ENCODE results near the gene TNS2.
A peak's percentile ranks its signal among the peaks of the same experiment; 100 is the strongest.
"Not testable (repeated sequence)": the region's sequence is repeated elsewhere in the genome, so short reads cannot be mapped to it uniquely, and the experiment has no call there.

The TNS2 gene, protein sequence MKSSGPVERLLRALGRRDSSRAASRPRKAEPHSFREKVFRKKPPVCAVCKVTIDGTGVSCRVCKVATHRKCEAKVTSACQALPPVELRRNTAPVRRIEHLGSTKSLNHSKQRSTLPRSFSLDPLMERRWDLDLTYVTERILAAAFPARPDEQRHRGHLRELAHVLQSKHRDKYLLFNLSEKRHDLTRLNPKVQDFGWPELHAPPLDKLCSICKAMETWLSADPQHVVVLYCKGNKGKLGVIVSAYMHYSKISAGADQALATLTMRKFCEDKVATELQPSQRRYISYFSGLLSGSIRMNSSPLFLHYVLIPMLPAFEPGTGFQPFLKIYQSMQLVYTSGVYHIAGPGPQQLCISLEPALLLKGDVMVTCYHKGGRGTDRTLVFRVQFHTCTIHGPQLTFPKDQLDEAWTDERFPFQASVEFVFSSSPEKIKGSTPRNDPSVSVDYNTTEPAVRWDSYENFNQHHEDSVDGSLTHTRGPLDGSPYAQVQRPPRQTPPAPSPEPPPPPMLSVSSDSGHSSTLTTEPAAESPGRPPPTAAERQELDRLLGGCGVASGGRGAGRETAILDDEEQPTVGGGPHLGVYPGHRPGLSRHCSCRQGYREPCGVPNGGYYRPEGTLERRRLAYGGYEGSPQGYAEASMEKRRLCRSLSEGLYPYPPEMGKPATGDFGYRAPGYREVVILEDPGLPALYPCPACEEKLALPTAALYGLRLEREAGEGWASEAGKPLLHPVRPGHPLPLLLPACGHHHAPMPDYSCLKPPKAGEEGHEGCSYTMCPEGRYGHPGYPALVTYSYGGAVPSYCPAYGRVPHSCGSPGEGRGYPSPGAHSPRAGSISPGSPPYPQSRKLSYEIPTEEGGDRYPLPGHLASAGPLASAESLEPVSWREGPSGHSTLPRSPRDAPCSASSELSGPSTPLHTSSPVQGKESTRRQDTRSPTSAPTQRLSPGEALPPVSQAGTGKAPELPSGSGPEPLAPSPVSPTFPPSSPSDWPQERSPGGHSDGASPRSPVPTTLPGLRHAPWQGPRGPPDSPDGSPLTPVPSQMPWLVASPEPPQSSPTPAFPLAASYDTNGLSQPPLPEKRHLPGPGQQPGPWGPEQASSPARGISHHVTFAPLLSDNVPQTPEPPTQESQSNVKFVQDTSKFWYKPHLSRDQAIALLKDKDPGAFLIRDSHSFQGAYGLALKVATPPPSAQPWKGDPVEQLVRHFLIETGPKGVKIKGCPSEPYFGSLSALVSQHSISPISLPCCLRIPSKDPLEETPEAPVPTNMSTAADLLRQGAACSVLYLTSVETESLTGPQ (N-terminal part only)

DNA sequence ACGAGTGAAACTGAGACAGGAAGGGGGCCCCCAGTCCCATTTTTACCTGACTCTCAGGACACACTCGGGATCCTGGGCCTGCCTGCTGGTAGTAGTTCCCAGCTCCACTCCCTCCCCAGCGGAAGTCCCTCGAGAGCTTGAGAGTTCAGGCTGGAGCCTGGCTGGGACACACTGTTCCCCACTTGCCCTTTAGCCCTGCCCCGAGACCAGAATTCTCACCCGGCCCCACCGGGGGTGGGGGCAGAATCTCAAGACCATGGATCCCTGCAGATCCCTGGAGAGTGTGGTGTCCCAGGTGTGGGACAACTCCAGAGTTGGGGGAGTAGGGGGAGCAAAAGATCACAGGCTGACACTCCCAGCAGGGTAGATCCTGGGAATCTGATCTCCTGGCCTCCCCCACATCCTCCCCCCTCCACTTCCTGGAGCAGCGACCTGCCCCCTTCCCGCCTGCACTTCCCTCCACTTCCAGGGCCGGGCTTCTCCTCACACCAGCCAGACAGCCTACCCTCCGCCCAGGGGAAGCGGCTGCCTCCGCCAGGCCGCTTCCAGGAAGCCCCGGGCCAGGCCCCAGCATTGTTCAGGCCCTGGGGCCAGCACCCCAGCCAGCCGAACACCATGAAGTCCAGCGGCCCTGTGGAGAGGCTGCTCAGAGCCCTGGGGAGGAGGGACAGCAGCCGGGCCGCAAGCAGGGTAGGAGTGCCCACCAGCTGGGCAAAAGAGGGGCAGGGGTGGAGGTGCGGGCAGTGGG is at the start of gene TNS2:
TSS of gene TNS2 (plus strand) at position 495 of the 748 bp plus-strand sequence. CDS start at position 616, 121 bp downstream.
- DNase-seq (ENCODE audit: low spot score) = peak; percentile 61
- FAIRE-seq = no peak

DNA sequence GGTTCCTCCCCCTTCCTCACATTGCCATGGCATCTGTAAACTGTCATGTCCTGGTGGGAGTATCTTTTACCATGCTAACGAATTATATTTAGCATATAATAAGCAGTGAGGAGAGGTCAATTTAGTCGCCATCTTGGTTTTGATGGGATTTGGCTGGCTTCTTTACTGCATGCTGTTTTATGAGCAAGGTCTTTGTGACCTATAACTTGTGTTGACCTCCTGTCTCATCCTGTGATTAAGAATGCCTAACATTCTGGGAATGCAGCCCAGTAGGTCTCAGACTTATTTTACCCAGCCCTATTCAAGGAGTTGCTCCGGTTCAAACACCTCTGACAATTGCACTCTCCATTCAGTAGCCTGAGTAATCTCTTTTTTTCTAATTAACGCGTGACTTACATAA is 45.7 kb upstream of the TNS2 start:
- FAIRE-seq (no peak), DNase-seq (ENCODE audit: low spot score) (no peak)

DNA sequence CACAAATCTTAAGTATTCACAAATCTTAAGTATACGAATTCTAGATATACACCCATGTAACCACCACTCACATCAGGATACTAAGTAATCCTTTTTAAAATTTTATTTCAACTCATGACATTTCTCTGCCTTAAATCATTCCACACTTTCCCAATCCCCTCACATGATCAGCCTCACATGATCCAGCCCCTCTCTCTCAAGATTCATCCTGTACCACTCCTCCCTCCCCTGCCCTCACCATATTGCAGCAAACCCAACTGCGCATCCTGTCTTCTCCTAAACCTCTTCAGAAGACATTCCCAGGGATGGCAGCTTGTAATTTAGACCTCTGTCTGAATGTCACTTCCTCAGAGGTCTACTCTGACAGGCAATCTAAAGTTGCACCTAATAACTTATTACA is 45.3 kb upstream of the TNS2 start:
- no peak for FAIRE-seq
- DNase-seq (ENCODE audit: low spot score) = no peak

DNA sequence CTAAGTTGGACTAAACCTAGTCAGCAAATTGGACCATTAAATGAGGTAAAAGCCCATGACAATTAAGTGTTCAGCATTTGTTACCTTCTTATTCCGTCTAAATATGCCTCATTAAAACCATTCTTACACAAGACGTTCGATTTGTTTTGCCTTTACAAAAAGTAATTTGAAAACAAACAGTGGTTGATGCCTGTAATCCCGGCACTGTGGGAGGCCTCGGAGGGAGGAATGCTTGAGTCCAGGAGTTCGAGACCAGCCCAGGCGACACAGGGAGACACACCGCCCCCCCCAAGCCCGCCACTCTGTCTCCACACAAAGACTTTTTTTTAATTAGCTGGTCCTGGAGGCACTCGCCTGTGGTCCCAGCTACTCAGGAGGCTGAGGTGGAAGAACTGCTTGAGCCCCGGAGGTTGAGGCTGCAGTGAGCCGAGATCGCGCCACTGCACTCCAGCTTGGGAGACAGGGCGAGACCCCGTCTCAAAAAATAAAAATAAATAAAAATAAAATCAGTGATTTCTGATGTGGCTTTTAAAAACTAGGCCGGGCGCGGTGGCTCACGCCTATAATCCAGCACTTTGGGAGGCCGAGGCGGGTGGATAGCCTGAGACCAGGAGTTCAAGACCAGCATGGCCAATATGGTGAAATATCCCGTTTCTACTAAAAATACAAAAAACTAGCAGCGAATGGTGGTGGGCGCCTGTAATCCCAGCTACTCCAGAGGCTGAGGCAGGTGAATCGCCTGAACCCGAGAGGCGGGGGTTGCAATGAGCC is 44.5 kb upstream of the TNS2 start:
- FAIRE-seq (no peak), DNase-seq (ENCODE audit: low spot score) (no peak)

DNA sequence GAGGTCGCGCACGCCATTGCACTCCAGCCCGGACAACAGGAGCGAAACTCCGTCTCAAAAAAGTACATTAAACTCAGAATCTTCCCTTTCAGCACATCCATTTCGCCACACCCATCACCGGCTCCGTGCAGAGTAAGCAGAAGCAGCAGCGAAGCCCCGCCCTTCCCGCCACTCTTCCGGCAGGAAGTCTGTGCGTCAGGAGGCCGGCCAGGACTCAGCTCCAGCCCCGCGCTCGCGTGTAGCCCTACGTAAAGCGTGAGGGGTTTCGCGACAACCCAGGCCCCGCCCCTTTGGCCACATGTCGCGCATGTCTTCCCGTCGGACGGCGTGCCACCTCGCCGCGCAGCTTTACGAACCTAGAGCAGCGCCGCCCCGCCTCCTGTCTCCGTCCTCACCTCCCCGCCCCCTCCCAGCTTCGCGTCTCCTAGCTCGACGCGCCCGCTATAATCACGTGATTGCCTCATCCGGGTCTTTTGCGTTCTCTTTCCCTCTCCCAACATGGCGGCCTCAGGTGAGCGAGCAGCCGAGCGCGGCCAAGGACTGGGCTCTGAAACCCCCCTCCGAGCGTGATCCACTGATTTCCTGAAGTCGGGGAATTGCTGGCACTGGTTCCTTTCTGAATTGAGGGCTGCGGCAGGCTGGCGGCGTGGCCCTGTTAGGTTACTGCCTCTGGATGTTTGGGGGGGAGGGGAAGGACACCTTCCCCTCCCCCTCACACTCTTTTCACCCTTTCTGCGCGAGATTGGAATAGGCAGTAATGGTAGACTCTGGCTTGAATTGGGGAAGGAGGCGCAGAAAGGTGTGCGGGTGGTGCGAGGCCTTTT is 43.7 kb upstream of the TNS2 start, which contains the start of gene EIF4B:
TSS of gene EIF4B (plus strand) at position 471 of the 824 bp plus-strand sequence. CDS start at position 499, 28 bp downstream.
- DNase-seq (ENCODE audit: low spot score) = peak; percentile 98
- FAIRE-seq = peak; percentile 94

DNA sequence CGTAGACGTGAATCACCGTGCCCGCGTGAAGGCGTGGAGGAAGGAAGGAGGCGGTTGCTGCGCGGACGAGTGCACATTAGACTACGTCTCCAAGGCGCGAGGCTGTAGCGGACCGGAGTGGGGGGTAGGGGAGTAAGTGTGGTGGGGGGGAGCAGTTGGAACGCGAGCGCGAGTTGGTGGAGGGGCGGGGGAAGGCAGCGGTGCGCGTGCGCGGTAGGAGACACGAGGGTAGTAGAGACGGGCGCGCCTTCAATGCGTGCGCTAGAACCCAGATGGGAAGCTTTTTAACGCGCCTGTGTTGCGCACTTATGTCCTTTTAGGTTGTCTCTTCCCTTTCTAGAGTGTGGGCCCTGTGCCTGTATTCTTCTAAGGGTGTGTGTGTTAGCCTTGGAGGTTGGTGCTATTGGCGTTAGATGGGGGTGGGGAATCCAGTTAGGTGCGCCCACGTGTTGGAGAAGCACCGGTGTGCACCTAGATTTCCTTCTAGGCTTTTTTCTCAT is 43.0 kb upstream of the TNS2 start:
- FAIRE-seq (no peak), DNase-seq (ENCODE audit: low spot score) (peak; percentile 80)

DNA sequence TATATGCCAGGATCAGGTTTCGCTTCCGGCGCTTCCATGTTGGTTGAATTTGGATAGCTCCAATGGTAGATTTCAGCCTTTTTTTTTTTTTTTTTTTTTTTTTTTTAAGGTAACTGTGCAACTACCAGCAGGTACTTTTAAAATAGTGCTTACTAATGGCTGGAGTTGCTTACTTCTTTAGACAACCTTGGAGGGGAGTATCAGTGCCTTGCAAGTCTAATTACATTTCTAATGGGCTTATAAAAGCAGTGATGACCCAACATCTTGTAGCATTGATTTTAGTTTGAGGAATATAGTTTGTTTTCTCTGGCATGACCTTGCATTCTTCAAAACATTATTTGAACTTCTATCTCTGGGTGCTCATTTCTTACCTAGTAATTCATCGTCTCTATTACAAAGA is 42.5 kb upstream of the TNS2 start:
- DNase-seq (ENCODE audit: low spot score) (no peak), FAIRE-seq (no peak)

DNA sequence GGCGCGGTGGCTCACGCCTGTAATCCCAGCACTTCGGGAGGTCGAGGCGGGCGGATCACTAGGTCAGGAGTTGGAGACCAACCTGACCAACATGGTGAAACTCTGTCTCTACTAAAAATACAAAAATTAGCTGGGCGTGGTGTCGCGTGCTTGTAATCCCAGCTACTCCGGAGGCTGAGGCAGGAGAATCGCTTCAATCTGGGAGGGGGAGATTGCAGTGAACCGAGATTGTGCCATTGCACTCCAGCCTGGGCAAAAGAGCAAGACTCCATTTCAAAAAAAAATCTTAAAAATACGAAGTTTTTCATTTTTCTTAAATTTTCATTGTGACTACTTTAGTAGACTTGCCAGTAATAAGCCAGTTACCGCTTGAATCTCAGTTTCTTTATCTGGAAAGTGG is 41.1 kb upstream of the TNS2 start:
- DNase-seq (ENCODE audit: low spot score); FAIRE-seq: not testable (repeated sequence)

DNA sequence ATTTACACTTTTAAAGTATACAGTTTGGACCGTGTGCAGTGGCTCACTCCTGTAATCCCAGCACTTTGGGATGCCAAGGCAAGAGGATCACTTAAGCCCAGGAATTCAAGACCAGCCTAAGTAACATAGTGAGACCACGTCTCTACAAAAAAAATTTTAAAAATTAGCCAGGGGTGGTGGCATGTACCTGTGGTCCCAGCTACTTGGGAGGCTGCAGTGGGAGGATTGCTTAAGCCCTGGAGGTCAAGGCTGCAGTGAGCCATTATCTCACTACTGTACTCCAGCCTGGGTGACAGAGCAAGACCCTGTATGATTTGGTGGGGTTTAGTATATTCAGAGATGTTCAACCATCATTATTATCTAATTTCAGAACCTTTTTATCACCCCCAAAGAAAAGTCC is 38.9 kb upstream of the TNS2 start:
- DNase-seq (ENCODE audit: low spot score) (no peak), FAIRE-seq (no peak)

DNA sequence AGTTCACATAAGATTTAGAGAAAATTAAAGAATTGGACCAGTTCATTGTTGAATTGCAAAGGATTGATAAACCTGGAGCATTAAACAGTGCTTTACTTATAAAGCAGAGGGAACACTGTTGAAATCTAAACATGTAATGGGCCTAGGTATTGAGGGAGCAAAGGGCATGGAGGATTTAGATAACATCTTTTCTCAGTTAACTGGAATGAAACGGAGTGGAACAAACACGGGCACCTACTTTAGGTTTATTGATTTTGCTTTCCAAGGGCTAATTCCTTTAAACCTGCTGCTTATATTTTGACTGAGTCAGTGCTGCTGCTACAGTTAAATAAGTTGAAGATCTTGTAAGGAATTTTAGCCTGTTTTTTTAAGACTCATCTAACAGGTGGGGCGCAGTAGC is 38.0 kb upstream of the TNS2 start:
- DNase-seq (ENCODE audit: low spot score) (no peak), FAIRE-seq (no peak)

DNA sequence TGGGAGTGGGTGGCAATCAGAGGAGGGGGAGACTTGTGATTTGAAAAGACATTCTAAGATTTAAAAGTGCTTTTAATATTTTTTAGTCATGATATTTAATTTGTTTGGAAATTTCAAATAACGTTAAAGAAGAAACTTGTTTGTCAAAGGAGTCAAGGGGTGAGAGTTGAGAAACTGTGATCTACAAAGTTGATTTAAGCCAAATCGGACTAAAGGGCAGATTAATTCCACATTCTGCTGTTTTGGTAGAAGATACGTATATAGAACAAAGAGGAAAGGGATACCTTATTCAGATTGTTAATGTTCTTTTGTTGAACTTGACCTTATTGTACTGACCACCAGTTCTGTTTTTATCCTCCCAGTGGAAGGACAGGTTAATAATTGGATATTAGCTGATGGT is 36.9 kb upstream of the TNS2 start:
- DNase-seq (ENCODE audit: low spot score) (no peak), FAIRE-seq (no peak)

DNA sequence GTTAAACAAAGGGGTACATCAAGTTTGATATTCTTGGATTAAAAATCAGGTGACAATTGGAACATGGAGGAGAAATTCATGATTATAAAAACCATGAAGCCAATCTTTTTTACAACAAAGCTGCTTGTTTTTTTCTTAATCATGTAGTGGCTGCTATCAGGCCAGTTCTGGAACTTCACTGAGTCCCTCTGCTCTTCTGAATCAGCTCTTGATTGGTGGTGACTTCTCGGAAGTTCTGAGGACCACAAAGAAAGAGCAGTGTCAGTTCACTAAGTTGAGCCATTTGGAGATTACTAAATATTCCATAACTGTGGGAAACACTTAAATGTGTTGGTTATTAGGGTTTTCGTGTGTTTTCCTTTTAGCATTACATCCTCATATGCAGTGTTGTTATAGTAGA is 35.2 kb upstream of the TNS2 start:
- no peak for FAIRE-seq
- no peak for DNase-seq (ENCODE audit: low spot score)

DNA sequence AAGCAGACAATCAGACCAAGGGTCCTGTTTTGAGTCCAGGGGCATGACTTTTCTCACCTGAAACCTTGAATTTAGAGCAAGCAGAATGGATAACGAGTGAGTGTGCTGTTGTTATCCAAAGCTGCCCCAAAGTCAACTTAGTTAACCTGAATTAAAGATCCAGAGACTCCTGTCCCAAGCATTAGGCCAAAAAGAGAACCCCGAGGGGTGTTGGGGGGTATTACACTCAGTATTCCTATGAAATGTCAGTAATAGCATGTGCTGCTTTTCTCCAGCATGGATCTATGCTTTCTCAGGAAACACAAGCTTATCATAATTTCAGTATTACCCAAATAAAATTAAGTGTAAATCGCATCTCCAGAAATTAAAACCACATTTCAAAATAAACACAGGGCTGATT is 24.6 kb upstream of the TNS2 start:
- no peak for FAIRE-seq
- DNase-seq (ENCODE audit: low spot score) = no peak

DNA sequence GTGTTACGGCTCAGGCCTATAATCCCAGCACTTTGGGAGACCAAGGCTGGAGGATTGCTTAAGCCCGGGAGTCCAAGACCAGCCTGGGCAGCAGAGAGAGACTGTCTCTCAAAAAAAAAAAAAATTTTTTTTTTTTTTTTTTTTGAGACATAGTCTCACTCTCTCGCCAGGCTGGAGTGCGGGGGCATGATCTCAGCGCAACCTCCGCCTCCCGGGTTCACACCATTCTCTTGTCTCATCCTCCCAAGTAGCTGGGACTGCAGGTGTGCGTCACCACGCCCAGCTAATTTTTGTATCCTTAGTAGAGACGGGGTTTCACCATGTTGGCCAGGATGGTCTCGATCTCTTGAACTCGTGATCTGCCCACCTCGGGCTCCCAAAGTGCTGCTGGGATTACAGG is 22.9 kb upstream of the TNS2 start:
- not testable (repeated sequence) for DNase-seq (ENCODE audit: low spot score); FAIRE-seq

DNA sequence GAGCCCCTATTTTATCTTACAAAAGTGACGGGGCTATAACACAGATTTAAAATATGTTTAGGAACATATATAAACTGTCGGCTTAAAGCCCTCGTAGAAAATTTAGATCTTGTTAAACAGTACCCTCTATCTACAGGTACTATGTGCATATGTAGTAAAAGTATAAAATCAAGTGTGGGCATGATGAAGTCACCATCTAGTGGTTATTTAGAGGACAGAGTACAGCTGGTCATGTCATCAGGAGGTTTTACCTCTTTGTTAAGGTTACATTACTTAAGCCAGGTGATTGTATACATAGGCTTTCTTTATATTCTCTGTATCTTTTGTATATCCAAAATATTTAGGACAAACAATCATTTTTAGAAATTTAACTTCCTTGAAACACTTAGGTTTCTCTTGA is 18.2 kb upstream of the TNS2 start:
- FAIRE-seq = no peak
- DNase-seq (ENCODE audit: low spot score) = no peak

DNA sequence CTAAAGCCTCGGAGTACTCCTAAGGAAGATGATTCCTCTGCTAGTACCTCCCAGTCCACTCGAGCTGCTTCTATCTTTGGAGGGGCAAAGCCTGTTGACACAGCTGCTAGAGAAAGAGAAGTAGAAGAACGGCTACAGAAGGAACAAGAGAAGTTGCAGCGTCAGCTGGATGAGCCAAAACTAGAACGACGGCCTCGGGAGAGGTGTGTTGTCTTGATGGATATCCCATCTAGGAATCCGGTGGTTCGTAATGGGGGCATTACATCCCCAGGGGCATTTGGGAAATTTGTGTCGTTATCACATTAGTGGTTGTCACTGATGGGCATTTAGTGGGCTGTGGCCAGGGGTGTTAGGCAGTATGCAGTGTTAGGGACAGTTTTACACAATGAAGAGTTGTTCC is 16.0 kb upstream of the TNS2 start:
- FAIRE-seq; DNase-seq (ENCODE audit: low spot score): not testable (repeated sequence)

DNA sequence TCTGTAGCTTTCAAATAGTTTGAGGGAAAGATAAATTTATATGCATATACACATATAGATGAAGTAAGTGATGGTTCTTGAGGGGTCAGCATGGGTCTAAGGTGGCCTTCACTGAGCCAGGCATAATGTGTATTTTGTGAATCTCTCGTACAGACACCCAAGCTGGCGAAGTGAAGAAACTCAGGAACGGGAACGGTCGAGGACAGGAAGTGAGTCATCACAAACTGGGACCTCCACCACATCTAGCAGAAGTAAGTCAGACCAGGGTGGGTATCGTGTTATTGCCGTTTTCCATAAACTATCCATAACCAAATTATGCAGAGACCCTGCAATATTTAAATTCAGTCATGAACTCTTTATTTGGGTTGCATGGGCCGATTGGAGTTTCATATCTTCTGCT is 15.4 kb upstream of the TNS2 start:
- FAIRE-seq (no peak), DNase-seq (ENCODE audit: low spot score) (no peak)

DNA sequence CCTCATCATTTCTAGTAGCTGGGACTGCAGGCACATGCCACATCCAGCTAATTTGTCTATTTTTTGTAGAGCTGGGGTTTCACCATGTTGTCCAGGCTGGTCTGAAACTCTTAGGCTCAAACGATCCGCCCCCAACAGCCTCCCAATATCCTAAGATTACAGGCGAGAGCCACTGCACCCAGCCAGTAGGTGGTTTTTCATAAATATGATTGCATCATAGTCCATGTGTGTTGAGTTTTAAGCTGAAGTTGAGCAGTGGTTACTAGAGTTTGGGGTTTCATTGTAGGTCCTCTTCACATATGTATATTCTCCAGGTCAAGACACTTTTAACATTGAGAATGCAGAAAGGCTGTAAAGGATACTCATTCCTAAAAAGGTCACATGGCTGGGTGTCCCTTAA is 13.1 kb upstream of the TNS2 start:
- FAIRE-seq (no peak), DNase-seq (ENCODE audit: low spot score) (no peak)

DNA sequence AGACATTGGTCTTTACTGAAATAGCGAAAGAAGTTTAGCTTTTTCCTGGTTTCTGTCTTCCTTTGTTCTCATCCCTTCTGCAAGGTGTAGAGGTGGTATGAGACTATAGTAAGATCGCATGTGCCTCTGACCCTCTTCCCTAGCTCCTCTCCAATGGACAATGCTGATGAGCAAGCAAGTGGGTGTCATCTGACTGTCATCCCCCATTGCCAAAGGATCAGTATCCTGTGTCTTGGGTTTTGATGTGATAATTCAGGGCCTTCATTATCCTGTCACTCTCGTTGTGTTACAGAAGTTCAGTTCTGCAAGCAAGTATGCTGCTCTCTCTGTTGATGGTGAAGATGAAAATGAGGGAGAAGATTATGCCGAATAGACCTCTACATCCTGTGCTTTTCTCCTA is 10.0 kb upstream of the TNS2 start:
- DNase-seq (ENCODE audit: low spot score) (no peak), FAIRE-seq (no peak)

Measured in urothelium cell line (cell line).